ENCODE data around the gene PPFIBP1.
"Not testable (repeated sequence)": the region's sequence is repeated elsewhere in the genome, so short reads cannot be mapped to it uniquely, and the experiment has no call there.

The PPFIBP1 gene

GRCh38 chr12:27542628-27543027 is 18.6 kb downstream of the PPFIBP1 start:
- peak; percentile 58 for DNase-seq (ENCODE audit: low read depth)

- DNase-seq (ENCODE audit: low read depth): not testable (repeated sequence)
Observed at GRCh38 chr12:27544858-27545257, 20.9 kb downstream of the PPFIBP1 start.

GRCh38 chr12:27545665-27546064 is 21.7 kb downstream of the PPFIBP1 start:
- DNase-seq (ENCODE audit: low read depth): no peak

- no peak for DNase-seq (ENCODE audit: low read depth)
Observed at GRCh38 chr12:27547592-27547991, 23.6 kb downstream of the PPFIBP1 start.

GRCh38 chr12:27548301-27549199 is 24.5 kb downstream of the PPFIBP1 start:
- no peak for DNase-seq (ENCODE audit: low read depth)

GRCh38 chr12:27549236-27549800 is 25.3 kb downstream of the PPFIBP1 start:
- DNase-seq (ENCODE audit: low read depth): peak; percentile 78

- peak; percentile 94 for DNase-seq (ENCODE audit: low read depth)
Observed at GRCh38 chr12:27549801-27550652, 26.0 kb downstream of the PPFIBP1 start.

GRCh38 chr12:27550653-27550975 is 26.6 kb downstream of the PPFIBP1 start:
- DNase-seq (ENCODE audit: low read depth): no peak

- DNase-seq (ENCODE audit: low read depth): no peak
Observed at GRCh38 chr12:27551172-27551840, 27.3 kb downstream of the PPFIBP1 start.

- no peak for DNase-seq (ENCODE audit: low read depth)
Observed at GRCh38 chr12:27552235-27552634, 28.2 kb downstream of the PPFIBP1 start.

- DNase-seq (ENCODE audit: low read depth): no peak
Observed at GRCh38 chr12:27552886-27553560, 29.0 kb downstream of the PPFIBP1 start.

- no peak for DNase-seq (ENCODE audit: low read depth)
Observed at GRCh38 chr12:27553941-27554340, 29.9 kb downstream of the PPFIBP1 start.

- DNase-seq (ENCODE audit: low read depth): peak; percentile 29
Observed at GRCh38 chr12:27554421-27555186, 30.6 kb downstream of the PPFIBP1 start.

- no peak for DNase-seq (ENCODE audit: low read depth)
Observed at GRCh38 chr12:27555361-27555760, 31.4 kb downstream of the PPFIBP1 start.

- DNase-seq (ENCODE audit: low read depth): peak; percentile 66
Observed at GRCh38 chr12:27555925-27556778, 32.1 kb downstream of the PPFIBP1 start.

- no peak for DNase-seq (ENCODE audit: low read depth)
Observed at GRCh38 chr12:27560126-27560525, 36.1 kb downstream of the PPFIBP1 start.

- DNase-seq (ENCODE audit: low read depth): no peak
Observed at GRCh38 chr12:27561535-27562350, 37.7 kb downstream of the PPFIBP1 start.

GRCh38 chr12:27564612-27565213 is 40.7 kb downstream of the PPFIBP1 start:
- DNase-seq (ENCODE audit: low read depth): no peak

GRCh38 chr12:27566159-27566558 is 42.2 kb downstream of the PPFIBP1 start:
- no peak for DNase-seq (ENCODE audit: low read depth)
